ENCODE measurements around the gene STYXL1.

GRCh38 chr7:75969182-75969581 lies 78.6 kb downstream of the STYXL1 start:
- TF ChIP-seq CTCF (IDR thresholded peaks at IDR 0.05 in 4 of 5, conservative IDR thresholded peaks at IDR 0.05 in 1 of 5) (no peak), POLR2A (IDR thresholded peaks at IDR 0.05) (peak in 1 of 2 donors; percentile 50)

All from gastrocnemius medialis (tissue), 4 donors.